Measurements from ENCODE around the gene STX17.

The STX17 gene

DNA sequence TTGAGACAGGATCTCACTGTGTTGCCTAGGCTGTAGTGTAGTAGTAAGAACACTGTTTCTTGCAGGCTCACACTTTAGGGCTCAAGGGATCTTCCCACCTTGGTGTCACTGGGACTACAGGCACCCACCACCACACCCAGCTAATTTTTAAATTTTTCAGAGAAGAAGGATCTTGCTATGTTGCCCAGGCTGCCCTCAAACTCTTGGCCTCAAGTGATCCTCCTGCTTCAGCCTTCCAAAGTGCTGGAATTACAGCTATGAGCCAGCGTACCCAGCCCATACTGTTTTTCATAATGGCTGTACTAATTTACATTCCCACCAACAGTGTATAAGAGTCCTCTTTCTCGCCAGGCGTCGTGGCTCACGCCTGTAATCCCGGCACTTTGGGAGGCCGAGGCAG is 5.1 kb downstream of the STX17 start:
- peak in 1 of 2 experiments; percentile 22 for DNase-seq

DNA sequence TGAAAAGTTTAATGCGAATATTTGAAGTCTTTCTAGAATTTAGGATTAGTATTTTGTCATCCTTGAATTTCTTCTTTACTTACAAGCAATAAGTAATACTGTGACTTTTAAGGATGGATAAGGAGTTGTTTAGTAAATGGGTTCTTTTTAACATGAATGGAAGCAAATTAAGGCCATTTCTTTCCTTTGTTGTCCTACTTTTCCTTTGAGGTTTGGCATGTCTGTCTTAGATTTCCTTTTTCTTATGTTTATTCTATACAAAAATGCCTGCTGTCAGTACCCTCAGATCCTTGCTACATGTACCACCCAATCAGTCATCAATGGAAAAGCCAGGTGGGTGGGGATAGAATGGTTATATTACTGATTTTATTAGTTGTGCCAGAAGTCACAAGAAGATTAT is 10.2 kb downstream of the STX17 start:
- DNase-seq: no peak

DNA sequence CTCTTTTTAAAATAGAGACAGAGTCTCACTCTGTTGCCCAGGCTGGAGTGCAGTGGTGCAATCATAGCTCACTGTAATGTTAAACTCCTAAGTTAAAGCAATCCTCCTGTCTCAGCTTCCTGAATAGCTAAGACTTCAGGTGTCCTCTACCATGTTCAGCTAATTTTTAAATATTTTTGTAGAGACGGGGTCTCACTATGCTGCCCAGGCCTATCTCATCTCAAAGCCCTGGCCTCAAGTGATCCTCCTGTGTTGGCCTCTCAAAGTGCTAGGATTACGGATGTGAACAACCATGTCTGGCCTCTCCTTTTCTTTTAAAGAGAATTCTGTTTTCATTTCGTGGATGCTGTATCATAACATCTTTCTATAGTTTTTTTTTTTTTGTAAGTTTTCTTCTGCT is 11.7 kb downstream of the STX17 start:
- DNase-seq: no peak

DNA sequence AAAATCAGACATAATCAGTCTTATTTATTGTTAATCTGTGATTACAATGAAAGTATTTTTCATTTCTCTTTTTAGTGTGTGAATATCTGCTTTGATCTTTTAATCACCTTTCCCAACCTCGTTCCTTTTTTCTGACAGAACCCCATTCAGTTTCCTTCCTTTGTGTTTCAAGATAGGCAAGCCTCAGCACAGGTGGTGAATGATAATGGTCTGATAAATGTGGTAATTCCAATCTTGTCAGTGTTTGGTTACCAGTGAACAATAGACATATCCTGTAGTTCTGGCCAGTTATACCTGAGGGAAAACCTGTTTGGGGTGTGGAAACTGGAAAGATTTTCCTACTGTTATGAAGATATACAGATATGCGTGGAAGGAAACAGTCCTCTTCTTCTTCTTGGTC is 13.5 kb downstream of the STX17 start:
- DNase-seq: no peak

DNA sequence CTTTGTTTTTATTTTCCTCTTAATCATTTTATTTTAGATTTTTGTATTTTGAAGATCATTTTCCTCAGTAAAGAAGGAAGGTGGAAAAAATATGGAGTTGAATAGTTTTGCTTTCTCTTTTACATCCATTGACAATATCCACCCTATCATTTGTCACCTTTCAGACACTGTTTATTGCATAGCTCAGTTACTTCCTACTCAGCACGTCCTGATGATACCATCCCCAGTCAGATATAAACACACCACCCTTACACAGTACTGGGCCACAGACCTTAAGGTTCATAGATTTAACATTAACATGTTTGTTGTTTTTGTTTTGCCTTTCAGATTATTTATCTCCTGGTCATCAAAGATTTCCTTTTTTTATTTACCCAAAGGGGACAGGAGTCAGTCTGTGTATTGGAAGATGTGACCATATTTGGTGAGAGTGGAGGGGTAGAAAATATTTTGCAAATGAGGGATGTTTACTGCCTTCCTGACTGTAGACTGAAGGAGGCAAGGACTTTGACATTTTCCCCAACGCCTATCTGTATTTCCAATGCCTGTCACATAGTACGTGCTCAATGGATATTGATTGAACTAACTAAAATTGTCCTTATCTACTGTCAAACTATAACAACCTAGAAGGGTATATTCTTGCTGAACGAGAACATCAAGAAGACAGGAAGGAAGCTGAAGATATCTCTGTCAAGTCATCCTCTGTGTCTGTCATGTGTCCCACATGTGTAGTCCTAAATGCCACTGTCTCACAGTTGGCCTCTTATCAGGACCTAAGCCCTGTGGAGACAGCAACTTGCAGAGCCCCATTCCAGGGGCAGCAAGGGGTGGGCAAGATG is 15.6 kb downstream of the STX17 start:
- no peak for DNase-seq

DNA sequence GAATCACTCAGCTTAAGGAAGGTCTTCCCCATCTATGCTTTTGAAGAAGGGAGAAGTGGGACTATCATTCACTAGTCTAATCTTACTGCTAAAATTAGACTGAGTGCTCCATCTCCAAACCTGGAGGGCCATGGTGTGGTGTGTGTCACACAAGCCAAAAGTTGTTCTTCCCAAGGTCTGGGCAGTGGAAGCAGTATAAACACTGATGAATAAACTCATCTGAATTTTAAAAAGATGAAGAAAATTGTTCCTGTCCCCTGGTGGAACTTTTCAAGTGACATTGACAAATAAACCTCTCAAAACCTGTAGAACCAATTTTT is 16.2 kb downstream of the STX17 start:
- no peak for DNase-seq

DNA sequence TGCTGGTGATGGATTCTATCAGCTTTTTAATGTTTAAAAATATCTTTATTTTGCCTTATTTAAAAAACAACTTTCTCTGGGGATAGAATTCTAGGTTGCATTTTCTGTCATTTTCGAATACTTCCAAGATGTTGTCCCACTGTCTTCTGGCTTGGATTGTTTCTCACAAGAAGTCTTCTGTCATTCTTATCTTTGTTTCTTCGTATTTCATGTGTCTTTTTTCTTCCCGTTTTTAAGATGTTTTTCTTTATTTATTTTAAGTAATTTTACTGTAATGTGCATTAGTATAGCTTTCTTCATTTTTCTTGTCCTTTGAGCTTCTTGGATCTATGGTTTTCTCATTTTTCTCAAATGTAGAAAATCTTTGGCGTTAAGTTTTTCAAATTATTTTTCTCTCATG is 19.1 kb downstream of the STX17 start:
- no peak for DNase-seq

DNA sequence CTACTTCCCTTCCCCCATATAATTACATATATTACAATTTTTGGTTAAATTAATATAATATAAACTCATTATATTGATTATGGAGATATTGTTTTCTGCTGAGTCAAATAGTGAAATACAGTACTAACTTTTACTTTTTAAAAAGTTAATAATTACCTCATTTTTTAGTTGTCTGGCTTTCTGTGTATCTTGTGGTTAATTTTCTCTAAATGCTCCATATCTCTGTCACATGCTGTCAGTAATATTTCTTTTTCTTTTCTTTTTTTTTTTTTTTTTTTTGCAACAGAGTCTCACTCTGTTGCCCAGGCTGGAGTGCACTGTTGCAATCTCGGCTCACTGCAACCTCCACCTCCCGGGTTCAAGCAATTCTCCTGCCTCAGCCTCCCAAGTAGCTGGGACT is 23.2 kb downstream of the STX17 start:
- no peak for DNase-seq

DNA sequence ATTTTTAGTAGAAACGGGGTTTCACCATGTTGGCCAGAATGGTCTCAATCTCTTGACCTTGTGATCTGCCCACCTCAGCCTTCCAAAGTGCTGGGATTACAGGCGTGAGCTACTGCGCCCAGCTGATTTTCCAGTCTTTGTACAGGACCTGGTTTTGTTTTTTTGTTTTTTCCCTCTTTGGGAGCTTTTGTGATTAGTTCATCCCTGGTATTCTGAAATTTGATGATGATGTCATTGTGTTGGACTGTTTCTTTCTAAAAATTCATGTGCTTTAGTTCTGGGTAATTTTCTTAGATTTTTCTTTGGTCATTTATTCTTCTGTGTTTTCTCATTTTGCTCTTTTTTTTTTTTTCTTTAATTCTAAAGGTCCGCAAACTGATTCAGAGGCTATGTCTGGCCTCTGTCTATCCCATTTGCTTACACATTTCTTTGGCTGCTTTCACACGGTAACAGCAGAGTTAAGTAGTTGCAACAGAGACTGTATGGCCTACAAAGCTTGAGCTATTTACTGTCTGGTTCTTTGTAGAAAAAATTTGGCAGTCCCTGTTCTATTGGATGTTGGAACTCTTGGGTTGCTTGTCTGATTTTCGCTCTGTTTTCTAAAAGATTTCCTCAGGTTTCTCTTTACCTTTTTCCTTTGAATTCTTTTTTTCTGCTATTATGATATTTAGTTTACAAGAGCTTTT is 24.8 kb downstream of the STX17 start:
- DNase-seq: no peak

DNA sequence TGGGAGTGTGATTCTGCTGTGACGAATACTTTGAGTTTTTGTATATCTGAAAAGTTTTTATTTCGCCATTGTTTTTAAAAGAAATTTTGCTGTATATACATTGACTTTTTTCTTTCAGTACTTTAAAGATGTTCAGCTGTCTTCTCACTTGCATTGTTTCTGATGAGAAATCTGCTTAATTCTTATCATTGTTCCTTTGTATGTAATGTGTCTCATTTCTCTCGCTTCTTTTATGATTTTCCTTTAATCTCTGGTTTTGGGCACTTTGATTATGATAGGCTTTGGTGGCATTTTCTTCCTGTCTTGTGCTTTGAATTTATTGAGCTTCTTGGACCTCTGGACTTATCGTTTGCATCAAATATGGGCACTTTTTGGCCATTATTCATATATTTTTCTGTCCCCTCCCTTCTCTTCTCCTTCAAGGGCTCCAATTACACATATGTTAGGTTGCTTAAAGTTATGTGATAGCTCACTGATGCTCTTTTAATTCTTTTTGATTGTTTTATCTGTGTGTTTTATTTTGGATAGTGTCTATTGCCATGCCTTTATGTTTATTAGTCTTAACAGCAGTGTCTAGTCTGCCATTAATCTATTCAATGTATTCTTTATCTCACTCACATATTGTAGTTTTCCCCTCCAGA is 30.6 kb downstream of the STX17 start:
- DNase-seq: no peak

DNA sequence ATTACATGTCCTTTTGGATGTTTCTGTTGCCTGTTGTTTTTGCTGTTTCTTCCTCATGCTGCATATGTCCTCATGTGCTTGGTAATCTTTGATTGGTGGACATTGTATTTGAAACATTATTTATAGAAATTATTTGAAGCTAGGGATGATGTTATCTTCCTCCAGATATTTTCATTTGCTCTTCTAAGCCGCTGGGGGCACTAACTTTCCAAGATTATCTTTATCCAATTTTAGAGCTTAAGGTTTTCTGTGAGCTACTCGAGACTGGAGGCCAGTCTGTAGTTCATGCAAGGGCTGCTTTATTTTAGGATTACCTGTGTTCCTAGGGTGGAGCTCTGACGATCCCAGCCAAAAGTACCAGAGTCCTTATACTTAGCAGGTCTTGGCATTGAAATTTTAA is 40.9 kb downstream of the STX17 start:
- no peak for DNase-seq

DNA sequence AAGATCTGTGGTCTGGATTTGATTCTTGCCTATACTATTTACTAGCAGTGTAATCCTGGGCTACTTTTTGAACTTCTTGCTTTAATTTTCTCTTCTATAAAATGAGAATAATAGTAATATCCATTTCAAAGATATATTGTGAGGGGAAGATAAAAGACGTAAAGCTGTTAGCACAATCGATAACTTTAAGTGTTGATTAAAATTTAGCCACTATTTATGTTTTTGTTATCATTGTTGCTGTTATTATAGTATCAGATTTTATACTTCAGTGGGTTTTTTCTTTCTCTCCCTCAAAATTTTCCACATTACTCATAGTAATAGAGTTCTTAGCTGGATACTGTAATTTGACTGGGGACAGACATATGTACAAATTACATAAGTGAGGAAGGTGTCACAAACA is 42.0 kb downstream of the STX17 start:
- no peak for DNase-seq

DNA sequence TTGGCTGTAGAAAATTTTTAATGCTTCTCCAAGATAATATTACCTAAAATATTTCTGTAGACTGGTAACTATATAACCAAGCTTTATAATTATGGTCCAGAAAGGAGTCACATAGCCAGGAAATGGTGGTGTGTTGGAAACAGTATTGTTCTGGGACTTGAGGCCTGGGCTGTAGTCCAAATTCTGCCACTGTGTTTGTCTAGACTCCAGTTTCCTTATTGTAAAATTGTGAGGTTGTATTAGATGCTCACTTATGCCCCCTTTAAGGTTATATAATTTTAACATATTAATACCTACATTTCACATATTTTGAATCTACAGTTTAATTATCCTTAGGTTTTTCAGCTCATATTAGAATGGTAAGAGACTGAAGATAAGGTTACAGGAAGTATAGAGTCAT is 42.4 kb downstream of the STX17 start:
- no peak for DNase-seq

DNA sequence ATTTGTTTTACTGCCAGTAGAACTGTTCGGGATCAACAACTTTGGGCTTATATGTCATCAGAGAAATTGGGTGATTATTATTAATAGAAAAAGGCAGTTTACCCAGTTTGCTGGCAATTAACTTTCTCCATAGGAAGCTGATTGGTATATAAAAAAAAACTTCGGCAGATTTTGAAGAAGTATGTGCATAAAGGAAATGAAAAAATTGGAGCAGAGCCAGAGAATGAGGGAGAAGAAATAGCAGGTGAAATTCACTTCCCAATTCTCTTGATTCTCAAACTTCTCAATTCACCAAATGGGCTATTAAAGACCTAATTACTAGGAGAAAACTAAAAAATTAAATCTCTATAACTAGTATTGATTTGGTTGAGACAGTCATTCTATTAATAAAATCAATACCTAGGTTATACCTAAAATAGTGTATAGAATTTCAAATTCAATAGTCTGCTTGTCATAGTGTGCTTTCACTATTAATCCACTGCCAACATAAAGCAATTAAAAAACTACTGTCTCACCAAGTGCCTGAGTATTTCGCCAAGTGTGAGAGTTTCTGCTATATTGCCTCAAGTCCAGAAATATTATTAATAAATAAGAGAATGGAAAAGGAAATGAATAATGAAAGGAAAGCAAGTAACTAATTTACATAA is 47.5 kb downstream of the STX17 start:
- DNase-seq: no peak

DNA sequence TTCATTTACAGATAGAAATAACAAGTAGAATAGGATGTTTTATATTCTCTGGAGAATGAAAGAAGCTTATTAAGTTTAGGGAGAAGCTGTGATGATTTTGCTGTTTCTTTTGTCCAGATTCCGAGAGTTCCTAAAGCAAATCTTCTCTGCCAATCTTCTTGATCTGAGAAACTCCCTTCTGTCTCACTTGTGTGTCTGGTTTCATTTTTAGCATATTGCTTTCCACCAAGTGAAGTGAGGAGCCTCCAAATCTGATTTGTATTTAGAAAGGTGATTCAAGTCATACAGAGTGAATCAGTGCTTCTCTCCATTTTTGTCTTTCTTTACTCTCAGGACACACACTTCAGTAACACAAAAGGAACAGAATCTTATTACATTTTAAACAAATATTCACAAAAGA is 48.4 kb downstream of the STX17 start:
- no peak for DNase-seq

DNA sequence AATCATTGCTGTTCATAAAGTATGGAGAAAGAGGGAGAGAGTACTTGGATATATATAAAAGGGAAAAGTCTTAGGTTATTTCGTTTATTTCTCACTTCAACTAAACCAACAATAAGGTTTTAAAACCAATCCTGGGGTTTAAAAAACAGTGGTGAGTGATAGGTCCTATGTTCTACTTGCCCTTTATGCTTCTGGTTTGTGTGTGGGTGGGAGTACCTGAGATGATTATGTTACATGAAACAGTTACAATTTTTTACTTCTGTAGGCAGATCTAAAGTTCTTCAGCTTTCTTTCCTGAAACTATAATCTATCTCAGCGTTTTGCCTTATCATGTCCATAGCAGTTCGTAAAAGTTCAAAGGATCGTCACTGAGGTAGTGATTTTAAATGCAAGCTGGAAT is 49.2 kb downstream of the STX17 start:
- no peak for DNase-seq

DNA sequence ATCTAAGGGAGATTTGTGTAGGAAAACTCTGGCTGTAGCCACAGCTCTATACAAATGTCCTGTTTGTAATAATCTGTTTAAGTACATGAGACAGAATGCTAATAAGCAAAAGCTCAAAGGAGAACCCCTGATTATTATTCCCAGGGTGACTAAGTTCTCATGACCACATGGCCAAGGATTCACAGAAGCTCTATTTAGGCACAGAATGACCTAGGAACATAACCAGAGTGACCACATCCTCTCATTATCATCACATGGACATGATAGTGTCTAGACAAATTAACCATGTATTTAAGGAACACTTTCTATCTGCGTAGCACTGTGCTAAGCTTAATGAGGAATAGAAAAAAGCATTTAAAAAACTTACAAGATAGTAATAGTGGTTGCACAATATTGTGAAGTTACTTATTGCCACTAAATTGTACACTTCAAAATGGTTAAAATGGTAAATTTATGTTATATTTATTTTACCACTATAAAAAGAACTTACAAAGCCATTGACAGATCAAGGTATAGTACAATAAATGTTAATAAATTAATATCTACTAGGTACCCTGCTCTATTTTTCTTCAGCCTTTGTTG is 56.3 kb downstream of the STX17 start:
- no peak for DNase-seq

DNA sequence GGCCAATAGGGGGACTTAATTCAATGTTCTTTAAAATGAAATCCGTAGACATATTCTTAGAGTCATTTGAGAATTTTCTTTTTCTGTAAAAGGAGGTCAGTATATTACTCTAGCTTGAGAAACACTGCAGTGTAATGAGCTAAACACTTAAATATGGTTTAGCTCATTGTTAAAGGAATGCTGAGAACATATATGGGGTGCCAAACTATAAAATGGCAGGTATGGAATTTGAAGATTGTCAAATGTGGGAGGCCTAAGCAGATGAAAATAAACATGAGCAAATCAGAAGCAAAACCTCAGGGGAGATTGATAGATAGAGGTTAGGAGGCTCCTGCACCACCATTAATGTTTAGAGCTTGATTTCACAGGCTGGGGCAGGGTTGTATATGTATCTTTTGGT is 57.9 kb downstream of the STX17 start:
- DNase-seq: no peak

DNA sequence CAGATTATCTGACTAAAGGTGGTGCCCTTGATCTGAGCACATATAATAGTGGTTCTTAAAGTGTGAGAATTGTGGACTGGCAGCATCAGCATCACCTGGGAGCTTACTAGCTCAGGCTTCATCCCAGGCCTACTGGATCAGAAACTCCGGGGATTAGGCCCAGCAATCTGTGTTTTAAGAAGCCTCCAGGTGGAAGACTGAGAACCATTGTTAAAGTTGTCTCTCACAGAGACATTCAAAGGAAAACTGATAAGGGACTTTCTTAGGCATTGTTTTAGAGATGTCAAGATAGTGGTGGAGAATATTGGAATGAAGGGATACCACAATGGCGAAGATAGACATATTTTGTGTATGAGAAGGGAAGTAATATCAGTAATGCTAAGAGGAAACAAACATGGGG is 59.5 kb downstream of the STX17 start:
- no peak for DNase-seq

DNA sequence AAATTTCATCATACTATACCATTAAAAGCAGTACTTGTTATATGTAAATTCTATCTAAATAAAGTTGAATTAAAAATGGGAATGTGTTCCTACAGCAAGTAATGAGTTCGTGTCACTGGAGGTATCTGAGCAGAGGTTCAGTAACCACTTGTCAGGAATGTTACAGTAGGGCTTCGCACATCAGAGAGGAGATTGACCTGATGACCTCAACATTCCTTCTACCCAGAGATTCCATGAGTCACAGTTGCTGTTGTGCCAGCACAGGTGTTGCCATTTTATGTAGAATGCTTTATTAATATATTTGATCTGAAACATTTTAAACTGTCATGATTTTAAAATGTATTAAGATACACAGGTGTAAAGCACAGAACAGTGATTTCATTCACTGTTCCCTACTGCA is 60.3 kb downstream of the STX17 start:
- no peak for DNase-seq

DNA sequence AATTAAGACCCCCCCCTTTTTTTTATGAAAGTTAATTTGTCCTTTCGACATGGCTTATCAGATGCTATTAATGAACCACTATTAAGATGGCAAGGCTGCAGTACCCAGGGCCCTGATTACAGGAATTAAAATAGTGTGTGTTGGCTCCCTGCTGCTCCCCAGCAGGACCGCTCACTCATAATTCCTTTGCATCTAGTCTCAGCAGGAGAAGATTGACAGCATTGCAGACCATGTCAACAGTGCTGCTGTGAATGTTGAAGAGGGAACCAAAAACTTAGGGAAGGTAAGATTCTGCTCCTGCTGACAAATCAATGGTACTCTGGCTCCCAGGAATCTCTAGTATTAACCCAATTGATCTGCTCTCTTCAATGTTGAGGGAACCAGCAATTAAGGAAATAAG is 61.0 kb downstream of the STX17 start:
- DNase-seq: no peak

DNA sequence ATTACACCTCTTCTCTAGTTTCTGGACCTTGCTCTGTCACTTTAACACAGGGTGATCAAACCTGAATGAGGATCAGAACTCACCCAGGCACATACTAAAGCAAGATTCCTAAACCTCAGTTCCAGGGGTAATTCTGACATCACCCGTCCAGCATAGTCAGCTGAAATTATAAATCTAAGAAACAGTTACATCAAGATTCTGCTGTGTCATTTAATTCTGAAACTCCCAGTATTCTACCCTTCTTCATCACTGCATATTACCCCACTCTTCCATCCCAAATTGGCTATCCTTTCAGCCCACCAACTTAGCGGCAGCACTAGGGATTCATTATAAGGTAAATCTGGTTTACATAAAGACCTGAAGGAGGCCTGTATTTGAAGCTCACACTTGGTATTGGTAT is 64.0 kb downstream of the STX17 start:
- DNase-seq: no peak

DNA sequence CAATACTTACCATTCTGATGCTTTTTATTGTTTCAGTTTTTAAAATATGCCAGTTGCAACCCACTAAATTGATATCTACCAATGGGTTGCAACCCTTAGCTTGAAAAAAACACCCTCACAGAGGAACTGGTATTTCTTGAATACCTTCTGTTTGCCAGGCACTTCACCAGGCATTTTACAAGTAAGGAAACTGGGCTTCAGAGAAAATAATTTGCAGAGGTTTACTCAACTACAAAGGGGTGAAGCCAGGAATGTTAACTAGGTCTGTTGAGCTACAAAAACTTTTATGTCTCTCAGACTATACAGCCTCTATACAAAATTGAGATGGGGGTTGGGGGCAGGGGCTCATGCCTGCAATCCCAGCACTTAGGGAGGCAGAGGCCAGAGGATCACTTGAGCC is 65.0 kb downstream of the STX17 start:
- no peak for DNase-seq

DNA sequence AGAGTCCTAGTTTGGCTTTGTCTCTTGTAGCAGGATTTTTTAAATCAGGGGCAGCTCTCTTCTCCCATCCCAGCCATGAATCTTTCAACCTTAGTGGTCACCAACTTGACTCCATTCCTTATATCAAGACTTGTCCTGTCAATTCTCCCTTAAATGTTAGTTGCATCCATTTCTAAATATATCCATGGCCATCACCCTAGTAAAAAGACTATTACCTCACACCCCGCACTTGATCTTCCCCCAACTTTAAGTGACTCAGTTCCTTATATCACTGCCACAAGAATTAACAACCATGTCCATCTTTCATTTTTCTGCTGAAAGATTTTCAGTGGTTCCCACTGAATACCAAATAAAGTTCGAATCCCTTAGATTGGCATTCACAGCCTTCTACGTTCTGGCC is 67.0 kb downstream of the STX17 start:
- no peak for DNase-seq

Data from NCI-H526 (cell line).